NCI-H2227 (cell line): ENCODE results near the gene SYNE1.
"Not testable (repeated sequence)": the region's sequence is repeated elsewhere in the genome, so short reads cannot be mapped to it uniquely, and the experiment has no call there.

ENCODE experiments used
- DNase-seq: peaks from one replicate; lab custom pipeline; 2025; ENCODE audit not compliant: unreplicated experiment; lab: John Stamatoyannopoulos, UW

SYNE1 gene

GRCh38 chr6:152426276-152426675 is 210.9 kb downstream of the SYNE1 start:
- DNase-seq = no peak

- DNase-seq = no peak
These were observed 213.7 kb downstream of the SYNE1 start for GRCh38 chr6:152423216-152424103.

GRCh38 chr6:152421496-152421895 is 215.7 kb downstream of the SYNE1 start:
- not testable (repeated sequence) for DNase-seq

- DNase-seq = no peak
These were observed 216.5 kb downstream of the SYNE1 start for GRCh38 chr6:152420696-152421095.

GRCh38 chr6:152418551-152418950 is 218.6 kb downstream of the SYNE1 start:
- DNase-seq = no peak

- DNase-seq = no peak
These were observed 220.5 kb downstream of the SYNE1 start for GRCh38 chr6:152416652-152417051.

- no peak for DNase-seq
These were observed 232.1 kb downstream of the SYNE1 start for GRCh38 chr6:152404936-152405595.

- no peak for DNase-seq
These were observed 232.9 kb downstream of the SYNE1 start for GRCh38 chr6:152404086-152404857.

- DNase-seq = no peak
These were observed 234.4 kb downstream of the SYNE1 start for GRCh38 chr6:152402791-152403190.

- no peak for DNase-seq
These were observed 235.2 kb downstream of the SYNE1 start for GRCh38 chr6:152401978-152402377.

- DNase-seq = no peak
These were observed 237.8 kb downstream of the SYNE1 start for GRCh38 chr6:152399399-152399798.

GRCh38 chr6:152398993-152399392 is 238.2 kb downstream of the SYNE1 start:
- DNase-seq = no peak

GRCh38 chr6:152398316-152398715 is 238.8 kb downstream of the SYNE1 start:
- DNase-seq = no peak

GRCh38 chr6:152394303-152394702 is 242.9 kb downstream of the SYNE1 start:
- no peak for DNase-seq

GRCh38 chr6:152391179-152391880 is 245.8 kb downstream of the SYNE1 start:
- DNase-seq = no peak

GRCh38 chr6:152387091-152387490 is 250.1 kb downstream of the SYNE1 start:
- no peak for DNase-seq

- no peak for DNase-seq
These were observed 251.0 kb downstream of the SYNE1 start for GRCh38 chr6:152386131-152386530.

- no peak for DNase-seq
These were observed 255.9 kb downstream of the SYNE1 start for GRCh38 chr6:152380993-152381898.

- DNase-seq = no peak
These were observed 256.8 kb downstream of the SYNE1 start for GRCh38 chr6:152380351-152380767.

GRCh38 chr6:152379423-152379822 is 257.7 kb downstream of the SYNE1 start:
- DNase-seq = no peak
